NCI-H187 treated with DMSO at 0.1 percent for 48 hours (cell line): ENCODE data around the gene MGST2.
"Not testable (repeated sequence)": the region's sequence is repeated elsewhere in the genome, so short reads cannot be mapped to it uniquely, and the experiment has no call there.

Experiments used
- DNase-seq: peaks from one replicate; lab custom pipeline; 2025; lab: John Stamatoyannopoulos, UW

Gene MGST2

DNA sequence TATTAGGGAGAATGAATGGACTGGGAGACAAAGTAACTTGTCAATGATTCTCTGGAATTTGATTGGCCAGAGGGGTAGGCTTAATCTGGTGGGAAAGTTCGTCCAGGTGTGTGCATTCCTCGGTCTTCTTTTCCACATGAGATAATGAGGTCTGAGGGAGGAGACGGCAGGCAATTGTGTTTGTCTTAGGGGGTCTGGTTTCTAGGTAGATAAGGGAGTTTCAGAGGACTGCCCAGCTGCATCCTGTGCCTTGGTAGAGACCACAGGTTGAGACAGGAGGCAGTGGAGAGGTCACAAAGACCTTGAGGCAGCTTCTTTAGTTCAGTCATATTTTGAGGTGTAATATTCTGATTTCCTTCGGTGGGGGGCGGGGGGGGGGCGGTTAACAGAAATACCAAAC, 4.3 kb downstream of the MGST2 start:
- no peak for DNase-seq

DNA sequence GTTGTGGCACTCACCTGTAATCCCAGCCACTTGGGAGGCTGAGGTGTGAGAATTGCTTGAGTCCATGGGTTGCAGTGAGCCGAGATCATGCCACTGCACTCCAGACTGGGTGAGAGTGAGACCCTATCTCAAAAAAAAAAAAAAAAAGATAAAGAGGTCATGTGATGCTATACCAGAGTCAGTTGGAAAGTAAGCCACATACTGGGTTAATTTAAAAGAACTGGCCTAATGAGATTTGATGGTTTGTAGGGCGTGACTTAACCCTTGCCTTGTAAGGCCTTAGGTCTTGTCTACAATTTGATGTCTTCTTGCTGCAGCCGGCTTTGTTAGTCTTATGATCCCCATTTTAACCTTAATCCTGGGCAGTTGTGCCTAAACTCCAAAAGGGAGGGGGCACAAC, 5.2 kb downstream of the MGST2 start:
- DNase-seq = no peak

DNA sequence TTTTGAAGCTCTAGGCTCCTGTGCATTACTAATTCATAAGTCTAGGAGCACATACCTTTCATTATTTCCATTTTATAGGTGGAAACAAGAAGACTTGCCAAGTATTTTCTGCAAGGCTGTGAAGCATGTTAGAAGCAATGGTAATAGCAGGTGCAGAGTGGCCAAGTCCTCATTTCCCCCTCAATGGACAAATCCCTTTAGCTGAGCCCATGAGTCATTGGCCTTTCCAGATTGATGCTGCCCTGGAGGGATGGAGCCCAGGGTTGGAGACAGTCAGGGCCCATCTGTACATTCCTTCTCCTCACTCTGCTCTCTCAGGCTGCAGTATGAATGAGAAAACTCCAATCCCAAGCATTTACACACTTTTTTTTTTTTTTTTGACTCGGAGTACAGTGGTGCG, 6.6 kb downstream of the MGST2 start:
- no peak for DNase-seq

DNA sequence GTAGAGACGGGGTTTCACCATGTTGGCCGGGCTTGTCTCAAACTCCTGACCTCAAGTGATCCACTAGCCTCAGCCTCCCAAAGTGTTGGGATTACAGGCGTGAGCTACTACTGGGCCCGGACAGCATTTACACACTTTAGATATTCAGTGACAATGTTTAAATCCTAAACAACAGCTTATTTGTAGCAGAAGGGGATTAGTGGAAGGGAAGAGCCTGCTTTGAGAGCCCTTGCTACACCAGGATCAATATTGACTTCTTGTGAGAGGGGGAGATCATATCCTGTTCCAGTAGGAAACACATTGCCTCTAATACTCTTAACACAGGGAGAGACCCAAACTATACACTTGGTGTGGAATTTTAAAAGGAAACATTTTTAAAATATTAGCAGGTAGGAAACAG, 7.1 kb downstream of the MGST2 start:
- no peak for DNase-seq

DNA sequence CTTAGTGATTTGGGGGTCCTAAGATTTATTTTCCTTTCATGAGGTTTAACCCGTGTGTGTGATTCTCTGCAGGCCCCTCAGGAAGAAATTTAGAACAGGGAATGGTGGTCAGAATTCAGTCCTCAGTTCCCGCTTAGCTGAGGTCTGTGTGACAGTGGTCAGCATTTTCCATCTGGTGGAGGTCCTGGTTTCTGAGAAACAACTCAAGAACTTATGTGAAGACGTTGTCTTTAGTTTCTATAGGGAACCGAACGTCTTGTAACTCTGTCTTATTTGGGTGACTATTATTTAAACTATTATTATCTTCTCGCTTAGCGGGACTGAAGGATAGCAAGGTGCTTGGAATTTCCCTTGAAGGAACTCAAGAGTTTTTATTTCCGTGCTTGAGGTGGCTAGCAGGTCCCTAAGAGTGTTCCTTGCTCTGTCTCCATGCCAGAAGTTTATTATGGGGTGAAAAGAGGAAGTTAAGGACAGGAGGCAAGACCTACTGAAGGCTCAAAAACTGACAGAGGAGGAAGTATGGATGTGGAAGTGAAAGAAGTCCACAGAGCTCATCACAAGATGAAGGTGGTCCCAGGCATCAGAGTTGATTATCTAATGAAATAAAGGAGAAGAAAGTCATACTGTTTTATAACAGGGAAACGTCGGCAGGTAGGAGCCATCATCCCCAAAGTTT, 9.4 kb downstream of the MGST2 start:
- no peak for DNase-seq

DNA sequence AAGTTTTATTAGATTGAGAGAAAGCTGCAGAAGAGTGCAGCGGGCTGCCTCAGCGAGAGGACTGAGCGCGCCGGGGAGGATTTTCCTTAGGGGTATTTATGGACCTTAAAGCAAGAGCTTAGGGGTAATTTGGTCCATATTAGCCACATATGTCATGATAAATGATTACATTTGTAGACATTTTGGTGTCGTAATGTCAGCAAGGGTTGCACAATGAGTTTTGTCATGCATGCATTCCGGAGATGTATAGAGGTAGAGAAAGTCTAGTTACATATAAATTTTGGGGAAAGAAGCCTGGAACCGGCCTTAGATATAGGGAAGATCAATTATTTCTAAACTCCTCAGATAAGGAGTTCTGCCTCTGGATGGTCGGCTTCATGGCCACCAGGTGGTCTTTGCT, 10.0 kb downstream of the MGST2 start:
- DNase-seq = no peak

DNA sequence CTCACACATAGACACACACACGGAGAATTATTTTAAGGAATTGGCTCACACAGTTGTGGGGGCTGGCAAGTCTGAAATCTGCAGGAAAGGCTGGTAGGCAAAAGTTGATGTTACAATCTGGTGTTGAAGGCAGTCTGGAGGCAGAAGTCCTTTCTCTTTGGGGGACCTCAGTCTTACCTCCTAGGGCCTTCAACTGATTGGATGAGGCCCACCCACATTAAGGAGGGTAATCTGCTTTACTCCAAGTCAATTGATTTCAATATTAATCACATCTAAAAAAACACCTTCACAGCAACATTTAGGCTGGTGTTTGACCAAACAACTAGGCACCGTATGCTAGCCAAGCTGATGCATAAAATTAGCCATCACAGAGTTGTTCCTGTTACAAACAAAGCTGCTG, 10.7 kb downstream of the MGST2 start:
- no peak for DNase-seq

DNA sequence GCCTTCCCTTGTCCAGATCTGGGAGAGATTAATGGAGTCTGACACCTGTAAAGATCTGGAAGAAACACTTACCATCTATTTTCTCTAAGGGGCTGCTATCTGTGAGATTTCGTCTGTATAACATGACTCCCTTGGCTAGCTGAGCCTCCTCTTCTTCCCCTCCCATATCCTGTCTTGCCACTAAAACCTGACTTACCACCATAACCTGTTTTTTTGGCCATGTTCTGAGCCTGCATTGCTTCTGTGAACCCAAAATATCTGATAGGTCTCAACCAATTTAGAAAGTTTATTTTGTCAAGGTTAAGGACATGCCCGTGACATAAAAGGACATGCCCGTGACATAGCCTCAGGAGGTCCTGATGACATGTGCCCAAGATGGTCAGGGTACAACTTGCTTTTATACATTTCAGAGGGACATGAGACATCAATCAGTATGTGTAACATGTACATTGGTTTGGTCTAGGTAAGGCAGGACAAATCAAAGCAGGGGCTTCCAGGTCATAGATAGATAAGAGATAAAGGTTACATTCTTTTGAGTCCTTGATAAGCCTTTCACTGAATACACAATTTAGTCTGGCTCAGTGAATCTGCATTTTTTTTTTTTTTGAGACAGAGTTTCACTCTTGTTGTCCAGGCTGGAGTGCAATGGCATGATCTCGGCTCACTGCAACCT, 11.4 kb downstream of the MGST2 start:
- no peak for DNase-seq

DNA sequence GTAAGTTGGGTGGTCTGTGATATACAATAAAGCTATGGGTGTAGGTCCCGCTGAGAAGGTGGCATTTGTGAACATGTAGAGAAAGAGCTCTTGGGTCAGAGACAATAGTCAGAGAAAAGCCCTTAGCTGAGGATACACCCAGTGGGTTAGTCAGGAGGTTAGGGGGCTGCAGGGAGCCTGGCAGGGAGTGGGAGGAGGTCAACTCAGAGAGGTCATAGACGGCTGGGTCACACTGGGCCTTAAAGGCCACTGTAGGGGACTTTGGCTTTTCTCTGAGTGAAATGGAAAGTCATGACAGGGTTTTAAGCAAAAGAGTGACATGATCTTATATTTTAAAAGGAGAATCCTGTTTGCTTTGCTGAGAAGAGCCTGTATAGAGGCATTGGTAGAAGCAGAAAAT, 16.7 kb downstream of the MGST2 start:
- no peak for DNase-seq

DNA sequence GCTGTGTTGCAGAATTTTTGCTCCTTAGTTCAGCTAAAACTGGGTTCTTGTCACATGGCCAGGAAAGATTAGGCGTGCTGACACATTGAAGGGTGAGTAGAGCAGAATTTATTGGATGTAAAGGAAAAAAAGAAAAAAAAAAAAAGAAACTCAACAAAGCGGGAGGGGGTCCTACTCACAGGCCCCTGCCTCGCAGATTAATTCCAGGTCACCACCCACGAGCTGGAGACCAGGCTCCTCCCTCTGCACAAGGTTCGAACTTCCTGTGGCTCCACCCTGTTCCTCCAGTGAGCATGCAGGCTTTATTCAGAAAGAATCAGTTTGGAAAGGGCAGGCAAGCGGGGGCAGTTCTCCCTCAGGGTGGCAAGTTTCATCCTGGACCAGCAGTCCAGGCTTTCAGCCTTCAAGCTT, 17.1 kb downstream of the MGST2 start:
- DNase-seq = no peak

DNA sequence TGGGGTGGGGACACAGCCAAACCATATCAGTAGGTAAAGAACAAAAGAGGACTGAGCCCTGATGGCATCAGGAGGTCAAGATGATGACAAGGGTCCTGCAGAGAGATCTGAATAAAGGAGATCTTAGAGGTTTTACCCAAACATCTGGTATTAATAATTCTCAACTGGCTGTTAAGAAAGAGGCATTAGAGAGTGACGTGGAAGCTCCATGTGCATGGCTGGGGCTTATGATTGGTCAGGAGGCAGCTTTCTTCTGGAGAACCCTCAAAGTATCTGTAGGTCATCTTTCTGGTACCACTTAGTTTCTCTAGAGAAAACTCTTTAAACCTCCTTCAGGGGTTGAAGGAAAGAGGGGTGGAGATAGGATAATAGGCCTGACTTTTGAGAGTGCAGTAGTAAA, 18.7 kb downstream of the MGST2 start:
- DNase-seq = no peak

DNA sequence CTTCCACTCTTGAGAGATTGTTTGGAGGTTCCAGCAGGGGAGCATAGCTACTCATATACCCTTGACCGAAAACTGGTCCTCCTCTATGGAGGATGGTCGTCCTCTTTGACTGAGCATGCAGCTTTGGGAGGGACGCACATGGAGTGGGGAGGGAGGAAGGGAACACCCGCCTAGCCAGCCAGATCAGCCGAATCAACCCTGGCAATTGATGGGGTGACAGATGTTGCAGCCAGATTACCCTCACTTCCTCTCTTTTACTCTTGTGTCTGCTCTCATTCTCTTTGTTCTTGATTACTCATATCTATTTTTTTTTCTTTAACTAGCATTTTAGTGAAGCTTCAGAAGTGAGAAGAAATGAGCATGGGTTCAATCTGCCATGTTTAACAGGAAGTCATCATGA, 19.6 kb downstream of the MGST2 start:
- DNase-seq = no peak

DNA sequence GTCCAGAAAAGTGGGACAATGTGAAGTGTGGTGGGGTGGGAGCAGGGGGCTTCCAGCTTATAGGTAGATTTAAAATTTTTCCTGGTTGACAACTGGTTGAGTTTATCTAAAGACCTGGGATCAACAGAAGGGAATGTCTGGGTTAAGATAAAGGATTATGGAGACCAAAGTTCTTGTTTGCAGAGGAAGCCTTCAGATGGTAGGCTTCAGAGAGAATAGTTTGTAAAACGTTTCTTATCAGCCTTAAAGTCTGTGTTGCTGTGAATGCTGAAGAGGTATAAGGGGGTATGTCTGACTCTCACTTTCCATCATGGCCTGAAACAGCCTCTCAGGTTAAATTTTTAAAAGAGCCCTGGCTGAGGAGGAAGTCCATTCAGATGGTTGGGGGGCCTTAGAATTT, 20.5 kb downstream of the MGST2 start:
- DNase-seq = no peak

DNA sequence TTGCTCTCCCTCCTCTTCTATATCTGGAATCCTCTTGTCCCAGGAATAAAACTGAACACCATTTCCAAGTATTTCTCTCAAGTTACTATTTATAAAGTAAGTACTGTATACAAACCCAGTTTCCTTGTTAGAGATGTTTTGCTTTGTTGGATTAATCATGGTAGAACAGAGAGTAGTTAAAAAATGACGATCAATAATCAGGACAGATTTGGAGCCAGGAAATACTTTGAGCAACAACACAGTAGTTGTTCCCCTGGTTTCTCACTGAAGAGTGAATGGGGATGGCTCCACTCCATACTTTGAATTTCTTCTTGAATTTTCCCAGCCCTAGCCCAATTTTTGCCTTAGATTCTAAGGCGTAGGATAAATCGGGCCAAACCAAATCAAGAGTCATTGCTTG, 21.4 kb downstream of the MGST2 start:
- no peak for DNase-seq

DNA sequence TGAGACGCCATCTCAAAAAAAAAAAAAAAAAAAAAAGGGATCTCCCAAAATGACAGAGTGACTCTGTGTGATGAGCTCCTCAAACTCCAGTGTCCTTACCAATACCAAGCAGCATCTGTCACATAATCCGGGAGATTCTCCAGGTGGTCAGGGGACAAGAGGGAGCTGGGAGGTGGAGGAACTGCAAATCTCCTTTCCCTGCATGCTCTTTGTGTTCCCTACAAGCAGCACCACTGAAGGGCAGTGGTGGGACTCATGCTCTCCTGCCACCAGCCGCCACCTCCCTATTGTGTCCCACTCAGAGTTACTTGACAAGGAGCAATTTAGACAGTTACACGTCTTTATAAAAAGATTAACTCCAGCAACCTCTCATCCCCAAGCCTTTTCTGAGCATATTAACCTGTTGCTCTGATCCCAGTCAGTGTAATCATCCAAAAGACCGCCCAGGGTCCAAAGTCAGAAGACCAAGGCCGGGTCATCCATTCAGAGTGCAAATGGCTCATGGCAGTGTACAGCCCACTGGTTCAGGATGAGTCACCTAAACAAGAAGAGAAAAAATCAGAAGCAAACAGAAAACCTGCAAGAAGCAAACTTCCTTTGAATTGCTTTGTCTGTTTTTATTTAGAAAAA, 23.6 kb downstream of the MGST2 start:
- no peak for DNase-seq

DNA sequence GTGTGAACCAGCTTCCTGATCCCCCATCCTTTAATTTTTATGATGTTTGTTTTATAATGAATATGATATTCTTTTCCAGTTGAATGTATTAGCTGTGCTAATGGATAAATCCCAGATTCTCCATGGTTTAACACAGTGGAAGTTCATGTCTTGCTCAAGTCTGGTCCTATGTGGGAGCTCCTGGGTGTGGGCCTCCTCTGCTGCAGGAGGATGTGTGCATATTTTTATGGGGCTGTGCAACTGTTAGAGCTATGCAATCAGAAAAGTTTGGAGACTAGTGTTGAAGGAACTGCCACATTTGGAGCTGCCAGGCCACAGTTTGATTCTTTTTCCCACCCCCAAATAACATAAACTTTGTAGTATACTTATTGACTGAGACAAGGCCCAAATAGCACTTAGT, 24.8 kb downstream of the MGST2 start:
- DNase-seq = no peak

DNA sequence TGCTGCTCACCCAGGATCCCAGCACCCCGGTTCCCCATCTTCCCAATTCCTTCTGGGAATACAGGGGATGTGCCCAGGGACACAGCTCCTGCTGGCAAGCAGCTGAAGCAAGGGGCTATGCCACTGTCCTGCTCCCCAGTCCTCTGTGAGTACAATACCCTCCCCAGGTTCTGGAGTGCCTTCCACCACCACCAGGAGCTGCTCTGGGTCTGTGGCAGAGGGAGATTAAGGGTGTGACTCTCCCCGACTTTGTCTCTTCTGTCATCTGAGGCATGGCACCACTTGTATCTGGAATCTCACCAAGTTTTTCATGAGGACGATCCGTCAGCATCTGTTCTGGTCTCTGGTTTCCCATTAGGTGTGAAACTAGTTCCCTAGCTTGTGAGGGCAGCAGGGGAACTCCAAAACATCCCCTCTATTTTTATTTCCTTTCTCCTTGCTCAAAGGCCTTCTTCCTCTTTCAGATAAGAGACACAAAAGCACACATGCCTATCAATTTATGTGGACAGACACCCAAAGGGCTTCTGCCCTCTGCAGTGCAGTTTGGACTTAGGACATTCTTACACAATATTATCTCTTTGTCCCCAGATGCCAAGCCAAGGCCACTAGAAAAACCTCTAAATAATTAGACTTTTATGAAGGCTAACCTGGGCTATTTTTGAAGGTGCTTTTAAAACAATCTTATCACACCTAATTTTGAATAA, 26.8 kb downstream of the MGST2 start:
- no peak for DNase-seq

DNA sequence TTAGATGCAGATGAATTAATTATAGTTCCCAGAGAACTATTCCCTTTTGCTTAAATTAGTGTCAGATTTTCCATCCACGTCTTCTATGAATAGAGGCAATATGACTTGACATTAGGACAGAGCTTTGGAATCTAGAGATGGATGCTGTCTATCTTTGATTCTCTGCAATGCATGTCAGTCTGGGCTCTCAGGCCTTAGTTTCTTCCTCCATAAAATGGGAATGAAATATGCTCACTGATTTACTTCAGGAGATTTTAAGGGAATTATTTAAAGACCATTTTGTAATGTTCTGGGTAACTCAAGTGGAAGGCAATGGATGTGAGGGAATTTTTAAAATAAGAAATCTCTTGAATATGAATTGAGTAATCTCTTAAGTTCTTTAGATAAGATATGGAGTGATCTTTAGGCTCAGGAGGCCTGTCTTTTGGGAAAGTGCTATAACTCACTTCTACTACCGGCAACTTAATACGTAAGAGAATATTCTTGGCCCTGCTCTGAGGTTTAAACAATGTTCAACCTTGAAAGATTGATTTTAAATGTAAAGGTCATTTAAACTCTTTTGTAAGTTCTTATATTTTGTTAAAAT, 29.0 kb downstream of the MGST2 start:
- no peak for DNase-seq

DNA sequence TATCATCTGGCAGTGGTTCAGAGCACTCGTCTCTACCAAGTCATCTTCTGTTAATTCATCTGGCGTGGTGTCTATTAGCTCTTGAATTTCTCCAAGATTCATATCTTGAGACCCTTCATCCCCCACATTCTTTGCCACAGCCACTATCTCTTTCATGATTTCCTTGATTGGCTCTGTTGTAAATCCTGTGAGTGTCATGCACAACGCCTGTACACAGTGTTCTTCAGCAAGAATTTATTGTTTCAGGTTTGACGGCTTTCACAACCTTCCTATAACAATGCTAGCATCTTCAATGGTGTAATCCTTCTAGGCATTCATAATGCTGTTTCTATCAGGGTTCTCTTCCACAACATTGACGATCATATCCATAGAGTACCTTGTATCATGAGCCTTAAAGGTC, 30.9 kb downstream of the MGST2 start:
- DNase-seq = no peak

DNA sequence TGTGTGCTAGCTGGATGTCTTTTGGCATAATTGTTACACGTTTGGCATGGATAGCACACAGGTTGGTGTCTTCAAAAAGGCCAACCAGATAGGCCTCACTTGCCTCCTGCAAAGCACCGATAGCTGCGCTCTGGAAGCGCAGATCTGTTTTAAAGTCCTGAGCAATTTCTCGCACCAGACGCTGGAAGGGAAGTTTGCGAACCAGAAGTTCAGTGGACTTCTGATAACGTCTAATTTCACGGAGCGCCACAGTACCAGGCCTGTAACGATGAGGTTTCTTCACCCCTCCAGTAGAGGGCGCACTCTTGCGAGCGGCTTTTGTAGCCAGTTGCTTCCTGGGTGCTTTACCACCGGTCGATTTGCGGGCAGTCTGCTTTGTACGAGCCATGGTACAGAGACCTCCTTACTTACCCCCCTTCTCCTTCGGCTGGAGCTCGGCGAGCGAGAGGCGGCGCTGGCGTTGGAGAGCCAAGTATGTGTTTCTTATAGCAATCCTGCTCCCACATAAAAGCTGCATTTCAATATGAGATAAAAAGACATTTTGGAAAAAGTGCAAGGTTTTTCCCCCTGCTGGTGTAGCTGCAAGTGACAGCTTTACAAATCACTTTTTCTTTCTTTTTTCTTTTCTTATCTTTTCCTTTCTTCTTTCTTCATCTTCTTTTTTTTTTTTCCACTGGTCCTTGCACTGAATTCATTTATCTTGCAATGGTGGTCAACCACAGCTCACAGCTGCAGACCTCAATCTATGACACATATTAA, 32.7 kb downstream of the MGST2 start:
- DNase-seq = not testable (repeated sequence)

DNA sequence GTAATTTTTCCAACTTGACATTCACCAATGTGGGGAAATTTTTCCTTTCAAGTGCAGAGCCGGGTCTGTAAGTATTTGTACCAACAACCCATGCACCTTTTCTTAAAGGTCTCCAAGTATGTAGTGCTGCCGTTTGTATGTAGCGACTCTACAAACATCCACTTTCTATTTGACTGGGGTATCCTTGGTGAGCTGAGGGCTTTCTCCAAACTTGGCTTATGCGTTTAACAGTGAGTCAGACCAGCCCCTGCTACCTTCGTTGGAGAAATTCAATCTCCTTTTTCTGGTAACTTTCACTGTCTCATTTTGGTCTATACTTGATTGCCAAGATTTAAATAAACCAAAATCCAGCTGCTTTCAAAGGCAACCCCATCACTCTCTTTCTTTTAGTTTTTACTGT, 34.9 kb downstream of the MGST2 start:
- DNase-seq = no peak

DNA sequence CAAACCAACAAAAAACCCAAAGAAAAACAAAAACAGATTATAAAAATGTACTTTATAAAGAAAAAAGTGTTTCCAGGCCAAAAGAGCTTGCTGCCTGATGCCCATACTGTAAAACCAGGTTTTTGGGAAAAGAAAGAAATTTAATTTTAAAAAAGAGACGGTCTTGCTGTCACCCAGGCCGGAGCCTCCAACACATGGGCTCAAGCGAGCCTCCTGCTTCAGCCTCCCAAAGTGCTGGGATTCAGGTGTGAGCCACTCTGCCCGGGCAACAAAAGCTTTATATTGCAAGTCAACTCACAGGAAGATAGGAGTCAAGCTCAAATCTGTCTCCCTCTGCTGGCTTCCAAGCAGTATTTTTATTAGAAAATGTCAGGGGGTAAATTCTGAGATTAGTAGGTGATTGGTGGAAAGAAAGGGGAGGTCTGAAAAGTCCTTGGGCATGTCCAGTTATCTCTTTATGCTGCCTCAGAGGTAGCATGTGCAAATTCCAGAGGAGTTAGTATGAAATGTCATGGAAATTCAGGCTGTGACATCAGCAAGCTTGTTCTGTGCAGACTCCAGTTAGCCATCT, 39.4 kb downstream of the MGST2 start:
- DNase-seq = no peak
